ENCODE data around the gene SMPDL3A. TPM values are rescaled to one million over a fixed set of nuclear protein-coding genes. Genes with fewer than 3 reads are reported as not detected.

SMPDL3A gene
- total and polyA plus RNA-seq, 2 donors = 13.7 to 25.9 TPM

- WGBS = 86% methylated on average over 4 of the region's 4 CpGs
- DNase-seq (ENCODE audit: extremely low spot score) = no peak
- Histone ChIP-seq H3K4me1 (ENCODE audit: insufficient read depth) (no peaks in the 10 kb centered on the region), H3K27ac (ENCODE audit: low read depth) (no peak overlapping the region), H3K36me3 (ENCODE audit: insufficient read depth) (no peaks in the 10 kb centered on the region), H3K4me3 (ENCODE audit: low read depth, low read length) (no peak overlapping the region)
These were observed 5.7 kb upstream of the SMPDL3A start for GRCh38 chr6:122783401-122783800.

- Histone ChIP-seq H3K36me3 (ENCODE audit: insufficient read depth) (no peaks in the 10 kb centered on the region), H3K4me3 (ENCODE audit: low read depth, low read length) (no peak overlapping the region), H3K4me1 (ENCODE audit: insufficient read depth) (no peaks in the 10 kb centered on the region), H3K27ac (ENCODE audit: low read depth) (no peak overlapping the region)
- no peak for DNase-seq (ENCODE audit: extremely low spot score)
- 94% methylated on average over 1 of the region's 1 CpG for WGBS
These were observed 3.2 kb upstream of the SMPDL3A start for GRCh38 chr6:122785891-122786290.

GRCh38 chr6:122787721-122788120, 1.3 kb upstream of the SMPDL3A start:
- WGBS = 37% methylated on average over 4 of the region's 4 CpGs
- no peak for DNase-seq (ENCODE audit: extremely low spot score)
- Histone ChIP-seq H3K4me3 (ENCODE audit: low read depth, low read length) (no peak overlapping the region), H3K36me3 (ENCODE audit: insufficient read depth) (no peaks in the 10 kb centered on the region), H3K27ac (ENCODE audit: low read depth) (no peak overlapping the region), H3K4me1 (ENCODE audit: insufficient read depth) (no peaks in the 10 kb centered on the region)

GRCh38 chr6:122788208-122788607, 850 bp upstream of the SMPDL3A start:
- DNase-seq (ENCODE audit: extremely low spot score) = no peak
- 27% methylated on average over 6 of the region's 6 CpGs for WGBS

GRCh38 chr6:122788663-122789181, 336 bp upstream of the SMPDL3A start:
- Histone ChIP-seq H3K27ac (ENCODE audit: low read depth) (peak overlapping the region; percentile 94), H3K4me1 (ENCODE audit: insufficient read depth) (no peaks in the 10 kb centered on the region), H3K4me3 (ENCODE audit: low read depth, low read length) (peak overlapping the region; percentile 69), H3K36me3 (ENCODE audit: insufficient read depth) (no peaks in the 10 kb centered on the region)
- DNase-seq (ENCODE audit: extremely low spot score) = no peak
- WGBS = 14% methylated on average over 10 of the region's 10 CpGs

More at GRCh38 chr6:122788208-122788607, 850 bp upstream of the SMPDL3A start:
- Histone ChIP-seq H3K4me3 (ENCODE audit: low read depth, low read length) (no peak overlapping the region), H3K36me3 (ENCODE audit: insufficient read depth) (no peaks in the 10 kb centered on the region), H3K27ac (ENCODE audit: low read depth) (no peak overlapping the region), H3K4me1 (ENCODE audit: insufficient read depth) (no peaks in the 10 kb centered on the region)

GRCh38 chr6:122790028-122790422, 967 bp downstream of the SMPDL3A start:
- H3K36me3 ChIP-seq (ENCODE audit: insufficient read depth) = no peaks in the 10 kb centered on the region
- H3K4me1 ChIP-seq (ENCODE audit: insufficient read depth) = no peaks in the 10 kb centered on the region
- WGBS = 5% methylated on average over 14 of the region's 14 CpGs
- DNase-seq (ENCODE audit: extremely low spot score) = no peak
- H3K4me3 ChIP-seq (ENCODE audit: low read depth, low read length) = peak overlapping the region; percentile 69
- peak overlapping the region; percentile 94 for H3K27ac ChIP-seq (ENCODE audit: low read depth)

- no peaks in the 10 kb centered on the region for H3K4me1 ChIP-seq (ENCODE audit: insufficient read depth)
- no peaks in the 10 kb centered on the region for H3K36me3 ChIP-seq (ENCODE audit: insufficient read depth)
- 53% methylated on average over 14 of the region's 14 CpGs for WGBS
- H3K27ac ChIP-seq (ENCODE audit: low read depth) = peak overlapping the region; percentile 62
- no peak for DNase-seq (ENCODE audit: extremely low spot score)
- H3K4me3 ChIP-seq (ENCODE audit: low read depth, low read length) = peak overlapping the region; percentile 69
These were observed 1.6 kb downstream of the SMPDL3A start for GRCh38 chr6:122790423-122791309.

- H3K27ac ChIP-seq (ENCODE audit: low read depth) = peak overlapping the region; percentile 29
- no peak for DNase-seq (ENCODE audit: extremely low spot score)
- H3K4me3 ChIP-seq (ENCODE audit: low read depth, low read length) = no peak overlapping the region
- no peaks in the 10 kb centered on the region for H3K36me3 ChIP-seq (ENCODE audit: insufficient read depth)
- no peaks in the 10 kb centered on the region for H3K4me1 ChIP-seq (ENCODE audit: insufficient read depth)
- WGBS = 90% methylated on average over 2 of the region's 2 CpGs
These were observed 2.2 kb downstream of the SMPDL3A start for GRCh38 chr6:122791310-122791679.

- H3K36me3 ChIP-seq (ENCODE audit: insufficient read depth) = peaks cover 2% of the 10 kb centered on the region
- WGBS = 77% methylated on average over 2 of the region's 2 CpGs
- DNase-seq (ENCODE audit: extremely low spot score) = no peak
- no peak overlapping the region for H3K4me3 ChIP-seq (ENCODE audit: low read depth, low read length)
- no peaks in the 10 kb centered on the region for H3K4me1 ChIP-seq (ENCODE audit: insufficient read depth)
- no peak overlapping the region for H3K27ac ChIP-seq (ENCODE audit: low read depth)
These were observed 3.7 kb downstream of the SMPDL3A start for GRCh38 chr6:122792766-122793165.

- no peak for DNase-seq (ENCODE audit: extremely low spot score)
- H3K36me3 ChIP-seq (ENCODE audit: insufficient read depth) = peaks cover 2% of the 10 kb centered on the region
- no peak overlapping the region for H3K4me3 ChIP-seq (ENCODE audit: low read depth, low read length)
- H3K4me1 ChIP-seq (ENCODE audit: insufficient read depth) = no peaks in the 10 kb centered on the region
- WGBS = 97% methylated on average over 3 of the region's 3 CpGs
- no peak overlapping the region for H3K27ac ChIP-seq (ENCODE audit: low read depth)
These were observed 8.5 kb downstream of the SMPDL3A start for GRCh38 chr6:122797537-122797936.

GRCh38 chr6:122798099-122798641, 9.1 kb downstream of the SMPDL3A start:
- H3K4me3 ChIP-seq (ENCODE audit: low read depth, low read length) = no peak overlapping the region
- H3K27ac ChIP-seq (ENCODE audit: low read depth) = no peak overlapping the region
- DNase-seq (ENCODE audit: extremely low spot score) = no peak
- 76% methylated on average over 6 of the region's 6 CpGs for WGBS
- H3K4me1 ChIP-seq (ENCODE audit: insufficient read depth) = no peaks in the 10 kb centered on the region
- peaks cover 2% of the 10 kb centered on the region for H3K36me3 ChIP-seq (ENCODE audit: insufficient read depth)

GRCh38 chr6:122799140-122799745, 10.2 kb downstream of the SMPDL3A start:
- H3K36me3 ChIP-seq (ENCODE audit: insufficient read depth) = peaks cover 2% of the 10 kb centered on the region
- H3K4me3 ChIP-seq (ENCODE audit: low read depth, low read length) = no peak overlapping the region
- H3K4me1 ChIP-seq (ENCODE audit: insufficient read depth) = no peaks in the 10 kb centered on the region
- no peak for DNase-seq (ENCODE audit: extremely low spot score)
- WGBS = 89% methylated on average over 4 of the region's 4 CpGs
- H3K27ac ChIP-seq (ENCODE audit: low read depth) = peak overlapping the region; percentile 38

GRCh38 chr6:122799916-122800686, 11.0 kb downstream of the SMPDL3A start:
- Histone ChIP-seq H3K27ac (ENCODE audit: low read depth) (peak overlapping the region; percentile 62), H3K36me3 (ENCODE audit: insufficient read depth) (peaks cover 2% of the 10 kb centered on the region), H3K4me3 (ENCODE audit: low read depth, low read length) (no peak overlapping the region), H3K4me1 (ENCODE audit: insufficient read depth) (no peaks in the 10 kb centered on the region)
- 74% methylated on average over 5 of the region's 5 CpGs for WGBS
- peak; percentile 68 for DNase-seq (ENCODE audit: extremely low spot score)
